Measurements from ENCODE around the gene PAH. TPM values are rescaled to one million over a fixed set of nuclear protein-coding genes. Genes with fewer than 3 reads are reported as not detected.

PAH gene
- 0.36 TPM in 1 of 5 replicates, not detected in the others for total RNA-seq (2022; extraction: Qiagen RNA extraction; ENCODE audit: low read depth)

GRCh38 chr12:102917026-102917787 lies at the start of gene PAH:
Gene PAH (minus strand): TSS chr12:102917244. CDS start chr12:102917130, 114 bp downstream.

GRCh38 chr12:102957339-102958050 lies 40.5 kb upstream of the PAH start, which contains the start of gene ASCL1:
Gene ASCL1 (plus strand): TSS chr12:102957674. CDS start chr12:102958245, 571 bp downstream.

Other genes starting within 250 kb of the PAH start
- gene ASCL1, start 40.4 kb upstream of the PAH start, total RNA-seq (2022; extraction: Qiagen RNA extraction; ENCODE audit: low read depth): not detected in 5 replicates

Data from A549 treated with RU486 at 1 μM for 4 hours (cell line).